Ishikawa (cell line): ENCODE measurements around the gene GSG1L2.

Source experiments
- MAX ChIP-seq: IDR thresholded peaks from 2 replicates; pipeline ENCODE4 v1.6.1; 2012
- NFIC ChIP-seq: IDR thresholded peaks from 2 replicates; pipeline ENCODE4 v1.6.1; 2012
- REST ChIP-seq: IDR thresholded peaks from 2 replicates; pipeline ENCODE4 v1.6.1; 2012; ENCODE audit warnings: low read depth, mild to moderate bottlenecking
- TAF1 ChIP-seq: IDR thresholded peaks from 2 replicates; pipeline ENCODE4 v1.6.1; 2012; ENCODE audit warnings: low read depth, mild to moderate bottlenecking
- TCF12 ChIP-seq: IDR thresholded peaks from 2 replicates; pipeline ENCODE4 v1.6.1; 2012; ENCODE audit warnings: low read depth
- USF1 ChIP-seq: IDR thresholded peaks from 2 replicates; pipeline ENCODE4 v1.6.1; 2012
- ZBTB7A ChIP-seq: IDR thresholded peaks from 2 replicates; pipeline ENCODE4 v1.6.1; 2012; ENCODE audit warnings: low read depth

GRCh38 chr17:9806699-9807098 lies 15.2 kb downstream of the GSG1L2 start:
- TF ChIP-seq NFIC (no peak), TCF12 (no peak), REST (no peak), TAF1 (no peak), USF1 (no peak), ZBTB7A (no peak), MAX (no peak)
